ENCODE results near the gene SH3BGRL. TPM values are rescaled to one million over a fixed set of nuclear protein-coding genes. Genes with fewer than 3 reads are reported as not detected.

SH3BGRL gene
- total RNA-seq, 1 experiment from 2014 or later, result 26.4 TPM

- peak; percentile 19 for DNase-seq
These were observed 58.0 kb downstream of the SH3BGRL start for GRCh38 chrX:81259714-81260395.

GRCh38 chrX:81261576-81261975 is 59.7 kb downstream of the SH3BGRL start:
- no peak overlapping the region for H3K4me3 ChIP-seq (ENCODE audit: low read length)
- ATAC-seq (peak; percentile 91), DNase-seq (peak; percentile 75)
- peaks cover 39% of the 10 kb centered on the region for H3K4me1 ChIP-seq (ENCODE audit: insufficient read depth, low read length)
- H3K27me3 ChIP-seq (ENCODE audit: low read length), result no peaks in the 10 kb centered on the region
- intact Hi-C loops (cut with micrococcal nuclease), result loop anchor here (2.0 kb wide), 1 partner anchor 25 kb away; no protein-coding TSS in a partner anchor
- no peaks in the 10 kb centered on the region for H3K79me2 ChIP-seq (ENCODE audit: low read length)
- BruUV-seq (replicated peaks), result no TSS peak
- peak overlapping the region; percentile 53 for H3K4me2 ChIP-seq (ENCODE audit: low read length)
- H4K20me1 ChIP-seq (ENCODE audit: low read length), result no peaks in the 10 kb centered on the region
- H3K9me2 ChIP-seq (replicated peaks; ENCODE audit: low read length), result no peaks in the 10 kb centered on the region
- no peaks in the 10 kb centered on the region for H3K9me3 ChIP-seq (ENCODE audit: low read length)
- no peaks in the 10 kb centered on the region for H3K36me3 ChIP-seq (ENCODE audit: low read depth, low read length)
- H3K27ac ChIP-seq (ENCODE audit: low read length), result peak overlapping the region; percentile 61
- H2AFZ ChIP-seq (ENCODE audit: low read length), result no peak overlapping the region
- H3F3A ChIP-seq (ENCODE audit: low read length, unreplicated experiment), result no peaks in the 10 kb centered on the region
- ChIA-PET POLR2A (ENCODE audit: unreplicated experiment) (no interaction called here), CTCF (no interaction called here)
- TF ChIP-seq EZH2 (IDR thresholded peaks at IDR 0.05; ENCODE audit: low read length, unreplicated experiment), result no peak
- no peak for TF ChIP-seq CTCF (conservative IDR thresholded peaks at IDR 0.05; ENCODE audit: low read depth, low read length)
- TF ChIP-seq EZH2phosphoT487 (IDR thresholded peaks at IDR 0.05; ENCODE audit: borderline replicate concordance, low read length), result no peak
- H3K9ac ChIP-seq (ENCODE audit: low read length), result no peak overlapping the region

More at GRCh38 chrX:81259714-81260395, 58.0 kb downstream of the SH3BGRL start:
- no peaks in the 10 kb centered on the region for H3K9me2 ChIP-seq (replicated peaks; ENCODE audit: low read length)
- H3K4me1 ChIP-seq (ENCODE audit: insufficient read depth, low read length), result peaks cover 39% of the 10 kb centered on the region
- POLR2A ChIA-PET (ENCODE audit: unreplicated experiment), result no interaction called here
- no peak overlapping the region for H3K27ac ChIP-seq (ENCODE audit: low read length)
- no peaks in the 10 kb centered on the region for H3F3A ChIP-seq (ENCODE audit: low read length, unreplicated experiment)
- BruUV-seq (replicated peaks), result no TSS peak
- no peaks in the 10 kb centered on the region for H3K9me3 ChIP-seq (ENCODE audit: low read length)
- no peaks in the 10 kb centered on the region for H3K79me2 ChIP-seq (ENCODE audit: low read length)
- no peaks in the 10 kb centered on the region for H4K20me1 ChIP-seq (ENCODE audit: low read length)
- no peak for TF ChIP-seq EZH2 (IDR thresholded peaks at IDR 0.05; ENCODE audit: low read length, unreplicated experiment)
- no peak for TF ChIP-seq EZH2phosphoT487 (IDR thresholded peaks at IDR 0.05; ENCODE audit: borderline replicate concordance, low read length)
- no peak for TF ChIP-seq CTCF (conservative IDR thresholded peaks at IDR 0.05; ENCODE audit: low read depth, low read length)
- no peaks in the 10 kb centered on the region for H3K27me3 ChIP-seq (ENCODE audit: low read length)
- no peak overlapping the region for H3K9ac ChIP-seq (ENCODE audit: low read length)
- no peak overlapping the region for H3K4me3 ChIP-seq (ENCODE audit: low read length)
- no peak overlapping the region for H2AFZ ChIP-seq (ENCODE audit: low read length)
- CTCF ChIA-PET, result no interaction called here
- ATAC-seq, result no peak
- no peaks in the 10 kb centered on the region for H3K36me3 ChIP-seq (ENCODE audit: low read depth, low read length)
- H3K4me2 ChIP-seq (ENCODE audit: low read length), result peak overlapping the region; percentile 23; the same call in 1 of the 2 replicates
- intact Hi-C loops (cut with micrococcal nuclease), result loop anchor here (2.0 kb wide), 1 partner anchor 27 kb away; no protein-coding TSS in a partner anchor

GRCh38 chrX:81263059-81263458 is 61.2 kb downstream of the SH3BGRL start:
- no TSS peak for BruUV-seq (replicated peaks)
- Histone ChIP-seq H2AFZ (ENCODE audit: low read length) (no peak overlapping the region), H3K9ac (ENCODE audit: low read length) (no peak overlapping the region), H3K9me3 (ENCODE audit: low read length) (no peaks in the 10 kb centered on the region), H3K27ac (ENCODE audit: low read length) (no peak overlapping the region), H3K4me2 (ENCODE audit: low read length) (no peak overlapping the region), H3K27me3 (ENCODE audit: low read length) (no peaks in the 10 kb centered on the region), H3K36me3 (ENCODE audit: low read depth, low read length) (no peaks in the 10 kb centered on the region), H3K79me2 (ENCODE audit: low read length) (no peaks in the 10 kb centered on the region), H4K20me1 (ENCODE audit: low read length) (no peaks in the 10 kb centered on the region), H3K9me2 (replicated peaks; ENCODE audit: low read length) (no peaks in the 10 kb centered on the region), H3F3A (ENCODE audit: low read length, unreplicated experiment) (no peaks in the 10 kb centered on the region), H3K4me3 (ENCODE audit: low read length) (no peak overlapping the region), H3K4me1 (ENCODE audit: insufficient read depth, low read length) (peaks cover 39% of the 10 kb centered on the region)
- ChIA-PET POLR2A (ENCODE audit: unreplicated experiment) (no interaction called here), CTCF (no interaction called here)
- ATAC-seq, result no peak
- no peak for DNase-seq
- intact Hi-C loops (cut with micrococcal nuclease), result no loop called here
- TF ChIP-seq EZH2 (IDR thresholded peaks at IDR 0.05; ENCODE audit: low read length, unreplicated experiment) (no peak), CTCF (conservative IDR thresholded peaks at IDR 0.05; ENCODE audit: low read depth, low read length) (no peak), EZH2phosphoT487 (IDR thresholded peaks at IDR 0.05; ENCODE audit: borderline replicate concordance, low read length) (no peak)
